H1 (cell line): ENCODE measurements around the gene DNAJA3. TPM values are rescaled to one million over a fixed set of nuclear protein-coding genes. Genes with fewer than 3 reads are reported as not detected.
A peak's percentile ranks its signal among the peaks of the same experiment; 100 is the strongest.

Experiments used
- CTCF ChIA-PET: fragments of 300-600 bp; sonication (Branson Sonifier 250); formaldehyde crosslinking; loops from one replicate; lab custom pipeline; 2021; ENCODE audit not compliant: partially characterized antibody; lab: Charles Lee
- POLR2A ChIA-PET: fragments of 300-600 bp; sonication (Branson Sonifier 250); formaldehyde crosslinking; loops from one replicate; lab custom pipeline; 2021; ENCODE audit warnings: inconsistent platforms; ENCODE audit not compliant: partially characterized antibody; lab: Charles Lee
- DNase-seq, 2 experiments: peaks; one replicate each; pipeline versions ENCODE4 v3.0.0 to v3.0.0-alpha.2; 2010 to 2022; ENCODE audit warnings: low spot score in 2 of 2, low read depth in 1 of 2, mixed read lengths in 1 of 2
- FAIRE-seq: peaks from 2 replicates; lab custom pipeline; 2011; peaks lifted over from hg19 to GRCh38; lab: Jason Lieb, UNC
- H2AFZ ChIP-seq: 2 replicates; pipeline ENCODE4 v1.8.1; 2012; ENCODE audit warnings: low read length, inconsistent platforms
- H2AK5ac ChIP-seq: 2 replicates; pipeline ENCODE4 v1.6.1; 2013; ENCODE audit warnings: low read depth, low read length
- H2BK120ac ChIP-seq: replicated peaks from 2 replicates; pipeline ENCODE3; 2013; ENCODE audit warnings: low read depth, low read length, inconsistent platforms
- H2BK12ac ChIP-seq: 2 replicates; pipeline ENCODE4 v1.6.1; 2013; ENCODE audit warnings: low read depth, low read length
- H2BK15ac ChIP-seq: 2 replicates; pipeline ENCODE4 v1.6.1; 2013; ENCODE audit warnings: low read length
- H2BK20ac ChIP-seq: 2 replicates; pipeline ENCODE4 v1.6.1; 2013; ENCODE audit warnings: low read length
- H2BK5ac ChIP-seq: 2 replicates; pipeline ENCODE4 v1.6.1; 2013; ENCODE audit warnings: low read depth, low read length
- H3K14ac ChIP-seq: 2 replicates; pipeline ENCODE4 v1.6.1; 2013; ENCODE audit warnings: inconsistent platforms; ENCODE audit not compliant: insufficient read length
- H3K18ac ChIP-seq: 2 replicates; pipeline ENCODE4 v1.6.1; 2013; ENCODE audit warnings: low read length; ENCODE audit errors: extremely low read depth
- H3K23ac ChIP-seq: 2 replicates; pipeline ENCODE4 v1.6.1; 2013; ENCODE audit warnings: inconsistent platforms; ENCODE audit not compliant: insufficient read length
- H3K23me2 ChIP-seq: 2 replicates; pipeline ENCODE4 v1.6.1; 2013; ENCODE audit warnings: low read depth, low read length
- H3K27ac ChIP-seq: 2 replicates; pipeline ENCODE4 v1.6.1; 2011; ENCODE audit warnings: low read depth, low read length, inconsistent platforms
- H3K27me3 ChIP-seq, 4 experiments: replicated peaks in 1 of 4; 1 replicate in 1 of 4; 2 replicates in 3 of 4; pipeline versions ENCODE4 v1.6.1 to v1.8.1; 2011 to 2013; ENCODE audit warnings: low read length in 3 of 4, mild to moderate bottlenecking in 3 of 4, inconsistent platforms in 2 of 4, mixed read lengths in 2 of 4, moderate library complexity in 1 of 4; ENCODE audit not compliant: control insufficient read depth in 3 of 4, insufficient read depth in 3 of 4; ENCODE audit errors: extremely low read depth in 1 of 4
- H3K36me3 ChIP-seq, 4 experiments: 2 replicates each; pipeline versions ENCODE4 v1.6.1 to v1.8.1; 2011 to 2013; ENCODE audit warnings: mild to moderate bottlenecking in 4 of 4, low read length in 3 of 4, moderate library complexity in 2 of 4, control low read depth in 1 of 4, inconsistent platforms in 1 of 4; ENCODE audit not compliant: insufficient read depth in 4 of 4, control insufficient read depth in 2 of 4
- H3K4ac ChIP-seq: replicated peaks from 2 replicates; pipeline ENCODE3; 2013; ENCODE audit warnings: low read length, low read depth, mixed read lengths, inconsistent platforms; ENCODE audit not compliant: insufficient read length
- H3K4me1 ChIP-seq, 4 experiments: replicated peaks in 1 of 4; 1 replicate in 1 of 4; 2 replicates in 3 of 4; pipeline versions ENCODE4 v1.6.1 to v1.8.1; 2011 to 2013; ENCODE audit warnings: low read length in 3 of 4, inconsistent platforms in 2 of 4, mixed read lengths in 1 of 4; ENCODE audit not compliant: insufficient read depth in 4 of 4, control insufficient read depth in 3 of 4
- H3K4me2 ChIP-seq, 2 experiments: 2 replicates each; pipeline versions ENCODE4 v1.6.1 to v1.8.1; 2011 to 2013; ENCODE audit warnings: low read depth in 2 of 2, low read length in 2 of 2, control low read depth in 1 of 2, inconsistent platforms in 1 of 2, mild to moderate bottlenecking in 1 of 2; ENCODE audit not compliant: insufficient read depth in 1 of 2
- H3K4me3 ChIP-seq, 4 experiments: fragments of 200-600, 300-600 bp in 1 of 4; sonication (generic), shearing (Covaris generic), sonication (Bioruptor Twin) in 1 of 4; 2 replicates each; pipeline versions ENCODE4 v1.5.1 to v1.8.1; 2011 to 2016; ENCODE audit warnings: low read length in 4 of 4, low read depth in 3 of 4, control low read depth in 2 of 4, inconsistent platforms in 2 of 4, mild to moderate bottlenecking in 2 of 4, mixed read lengths in 1 of 4, moderate library complexity in 1 of 4; ENCODE audit not compliant: insufficient read depth in 2 of 4; ENCODE audit errors: extremely low read depth in 1 of 4
- H3K56ac ChIP-seq: replicated peaks from 2 replicates; pipeline ENCODE3; 2013; ENCODE audit warnings: low read depth, mild to moderate bottlenecking, mixed read lengths, low read length, inconsistent platforms; ENCODE audit not compliant: insufficient read length
- H3K79me1 ChIP-seq: 2 replicates; pipeline ENCODE4 v1.6.1; 2013; ENCODE audit warnings: low read depth, low read length, control low read depth
- H3K79me2 ChIP-seq, 2 experiments: 2 replicates each; pipeline versions ENCODE4 v1.6.1 to v1.8.1; 2012 to 2013; ENCODE audit warnings: low read length in 2 of 2, mild to moderate bottlenecking in 2 of 2, inconsistent platforms in 1 of 2; ENCODE audit not compliant: insufficient read depth in 2 of 2, control insufficient read depth in 1 of 2
- H3K9ac ChIP-seq, 4 experiments: replicated peaks in 1 of 4; 1 replicate in 1 of 4; 2 replicates in 3 of 4; pipeline versions ENCODE4 v1.6.1 to v1.8.1; 2011 to 2013; ENCODE audit warnings: low read depth in 3 of 4, low read length in 3 of 4, control low read depth in 2 of 4, mild to moderate bottlenecking in 2 of 4, moderate library complexity in 2 of 4, inconsistent platforms in 1 of 4; ENCODE audit errors: extremely low read depth in 1 of 4
- H3K9me3 ChIP-seq, 2 experiments: 2 replicates each; pipeline versions ENCODE4 v1.6.1 to v1.8.1; 2012 to 2013; ENCODE audit warnings: mild to moderate bottlenecking in 2 of 2, moderate library complexity in 2 of 2, control low read depth in 1 of 2, inconsistent platforms in 1 of 2, low read depth in 1 of 2, low read length in 1 of 2, mixed read lengths in 1 of 2; ENCODE audit not compliant: insufficient read depth in 2 of 2
- H4K20me1 ChIP-seq, 2 experiments: replicated peaks in 1 of 2; 2 replicates each; pipeline versions ENCODE3 to v1.8.1; 2011 to 2013; ENCODE audit warnings: inconsistent platforms in 2 of 2, low read length in 2 of 2, mild to moderate bottlenecking in 1 of 2; ENCODE audit not compliant: insufficient read depth in 2 of 2, control insufficient read depth in 1 of 2
- H4K5ac ChIP-seq: 2 replicates; pipeline ENCODE4 v1.6.1; 2013; ENCODE audit warnings: low read length, low read depth, mixed read lengths, inconsistent platforms; ENCODE audit not compliant: insufficient read length
- H4K8ac ChIP-seq: 2 replicates; pipeline ENCODE4 v1.8.0; 2013; ENCODE audit warnings: mild to moderate bottlenecking, moderate library complexity, low read length, inconsistent platforms; ENCODE audit not compliant: insufficient read depth; ENCODE audit errors: extremely low read depth
- H4K91ac ChIP-seq: replicated peaks from 2 replicates; pipeline ENCODE3; 2013; ENCODE audit warnings: low read length, mixed read lengths, inconsistent platforms; ENCODE audit not compliant: insufficient read length
- ASH2L ChIP-seq: fragments of 200-600, 300-600 bp; sonication (generic); IDR thresholded peaks from one replicate; pipeline ENCODE4 v1.7.1; 2017; ENCODE audit warnings: low read length
- ATF2 ChIP-seq: IDR thresholded peaks from 2 replicates; pipeline ENCODE4 v1.6.1; 2012; ENCODE audit warnings: low read length, inconsistent platforms
- CREB1 ChIP-seq: IDR thresholded peaks from 2 replicates; pipeline ENCODE4 v1.6.1; 2012; ENCODE audit warnings: inconsistent platforms
- EP300 ChIP-seq, 2 experiments: IDR thresholded peaks; 1 replicate in 1 of 2; 2 replicates in 1 of 2; pipeline ENCODE4 v1.6.1; 2011 to 2012; ENCODE audit warnings: low read depth in 2 of 2, low read length in 2 of 2, mild to moderate bottlenecking in 2 of 2, borderline replicate concordance in 1 of 2, inconsistent platforms in 1 of 2, moderate library complexity in 1 of 2
- GABPA ChIP-seq: IDR thresholded peaks from 2 replicates; pipeline ENCODE4 v1.6.1; 2011; ENCODE audit warnings: mild to moderate bottlenecking, low read length, moderate library complexity, borderline replicate concordance; ENCODE audit not compliant: insufficient read depth
- KDM5A ChIP-seq: fragments of 200-600 bp; IDR thresholded peaks from 2 replicates; pipeline ENCODE4 v1.7.1; 2012; ENCODE audit warnings: mild to moderate bottlenecking, low read length, inconsistent platforms, mixed read lengths
- POU5F1 ChIP-seq: IDR thresholded peaks from 2 replicates; pipeline ENCODE4 v1.6.1; 2011; ENCODE audit warnings: low read depth, mild to moderate bottlenecking, low read length, moderate library complexity
- SAP30 ChIP-seq: fragments of 300-600 bp; sonication (generic); IDR thresholded peaks from 2 replicates; pipeline ENCODE4 v1.7.1; 2012; ENCODE audit warnings: low read length, moderate library complexity, mild to moderate bottlenecking, inconsistent platforms; ENCODE audit not compliant: insufficient read depth, insufficient replicate concordance
- TAF7 ChIP-seq: optimal IDR thresholded peaks from 2 replicates; pipeline ENCODE3; 2011; ENCODE audit warnings: low read depth, mild to moderate bottlenecking, inconsistent platforms, low read length, moderate library complexity, borderline replicate concordance
- TBP ChIP-seq: IDR thresholded peaks from 2 replicates; pipeline ENCODE4 v1.6.1; 2011; ENCODE audit warnings: low read depth, low read length, improper control_type of control experiment
- WGBS, 2 experiments: shearing (Covaris generic) in 1 of 2; methylation state at CpG; one replicate each; pipeline versions ENCODE4 v1.1.6 to v1.1.7; 2013 to 2015; ENCODE audit warnings: low lambda C conversion rate in 2 of 2, mixed read lengths in 2 of 2, inconsistent platforms in 1 of 2, low coverage in 1 of 2, missing lambda C conversion rate in 1 of 2; ENCODE audit not compliant: insufficient replicate concordance in 2 of 2, insufficient coverage in 1 of 2, insufficient read length in 1 of 2; ENCODE audit errors: extremely low coverage in 1 of 2, missing lambda C conversion rate in 1 of 2; 5-methylcytosine and 5-hydroxymethylcytosine counted together
- polyA plus RNA-seq, 7 experiments: library from polyadenylated mRNA; depleted of rRNA in 3 of 7; stranded (reverse) in 5 of 7; unstranded in 2 of 7; fragments of >200 nt in 5 of 7; fragments of 200-250 nt in 2 of 7; gene quantifications; 1 replicate in 5 of 7; 2 replicates in 1 of 7; 4 replicates in 1 of 7; pipeline versions ENCODE4 v1.2.1 to v1.2.3, GENCODE V29; 2011 to 2013; ENCODE audit warnings: missing spikeins in 2 of 7, mixed read lengths in 2 of 7
- total RNA-seq: library from RNA; stranded (reverse); fragmentation: NEBNext Ultra II Directional; extraction: Animal tissue kit (Norgen Biotek cat#: 25700); gene quantifications from 2 replicates; pipeline ENCODE4 v1.2.1, GENCODE V29; 2021

Gene DNAJA3
- total and polyA plus RNA-seq, 2 of the 8 experiments (the other 6 are each of a cell fraction or from before 2014, with no cell fraction given): 37.3 to 59.1 TPM

GRCh38 chr16:4407543-4408322 is 17.9 kb upstream of the DNAJA3 start:
- Histone ChIP-seq H4K20me1 (peaks cover 0 to 9% of the 10 kb centered on the region in 2 experiments), H3K9me3 (no peaks in the 10 kb centered on the region), H3K4ac (no peak overlapping the region), H4K91ac (no peak overlapping the region), H3K56ac (no peak overlapping the region), H2BK120ac (no peak overlapping the region), H3K4me2 (no peak overlapping the region), H2BK5ac (no peak overlapping the region), H3K23ac (no peak overlapping the region), H2BK12ac (no peak overlapping the region), H3K4me3 (no peak overlapping the region), H2BK20ac (no peak overlapping the region), H3K18ac (no peak overlapping the region), H3K27ac (no peak overlapping the region), H3K79me1 (no peaks in the 10 kb centered on the region), H3K27me3 (no peaks in the 10 kb centered on the region), H2AK5ac (no peak overlapping the region), H4K5ac (no peak overlapping the region), H3K14ac (no peak overlapping the region), H3K9ac (no peak overlapping the region), H4K8ac (0 out of 2 replicates have a peak overlapping the region, but pooled peaks have one; percentile 40), H3K23me2 (no peaks in the 10 kb centered on the region), H2BK15ac (no peak overlapping the region), H3K4me1 (peaks cover 0 to 4% (median 0%) of the 10 kb centered on the region in 4 experiments; a peak in 3 of 7 replicates), H3K36me3 (no peaks in the 10 kb centered on the region; a peak in 1 of 8 replicates), H2AFZ (no peak overlapping the region), H3K79me2 (no peaks in the 10 kb centered on the region)
- ChIA-PET POLR2A (interaction anchor here (0.5 to 1.0 kb wide), 2 partner anchors 30 to 64 kb away, joined by 3 to 4 read pairs; no protein-coding TSS in a partner anchor), CTCF (interaction anchor here (1.1 to 17.2 kb wide), 6 partner anchors 8 to 146 kb away, joined by 4 to 659 read pairs (median 6); partner anchors contain the start of gene CORO7)
- FAIRE-seq (no peak), DNase-seq (no peak)
- WGBS, 2 experiments: 86% methylated on average over 17 of the region's 22 CpGs; no CpG with 5 or more reads in 1 of the 2 experiments
- TF ChIP-seq EP300 (IDR thresholded peaks at IDR 0.05; ENCODE audit: borderline replicate concordance in 1 of 2, low read depth in 2 of 2, low read length in 2 of 2): no peak
- TF ChIP-seq ASH2L: no peak
- TF ChIP-seq CREB1: no peak
- TF ChIP-seq KDM5A: no peak
- no peak for TF ChIP-seq GABPA
- no peak for TF ChIP-seq POU5F1
- no peak for TF ChIP-seq TAF7
- no peak for TF ChIP-seq TBP
- TF ChIP-seq ATF2: no peak
- TF ChIP-seq SAP30: no peak
